H9 (cell line): ENCODE data around the gene CTSW. TPM values are rescaled to one million over a fixed set of nuclear protein-coding genes. Genes with fewer than 3 reads are reported as not detected.
A peak's percentile ranks its signal among the peaks of the same experiment; 100 is the strongest.

Source experiments
- DNase-seq: peaks from one replicate; pipeline ENCODE4 v3.0.0-alpha.2; 2017
- H2AFZ ChIP-seq: one replicate; pipeline ENCODE4 v1.6.1; 2013; ENCODE audit warnings: mild to moderate bottlenecking, low read length, control low read depth, moderate library complexity
- H2AK5ac ChIP-seq: 2 replicates; pipeline ENCODE4 v1.6.1; 2013; ENCODE audit warnings: low read length, control low read depth, mixed read lengths; ENCODE audit not compliant: insufficient read length
- H2BK120ac ChIP-seq: one replicate; pipeline ENCODE4 v1.6.1; 2013; ENCODE audit warnings: low read depth, mild to moderate bottlenecking, low read length, control low read depth, inconsistent platforms; ENCODE audit not compliant: poor library complexity, severe bottlenecking
- H2BK12ac ChIP-seq: 2 replicates; pipeline ENCODE4 v1.6.1; 2013; ENCODE audit warnings: low read length, control low read depth, mixed read lengths, low read depth; ENCODE audit not compliant: insufficient read length
- H2BK15ac ChIP-seq: 2 replicates; pipeline ENCODE4 v1.6.1; 2013; ENCODE audit warnings: low read depth, low read length, control low read depth
- H2BK20ac ChIP-seq: one replicate; pipeline ENCODE4 v1.6.1; 2013; ENCODE audit warnings: low read depth, mild to moderate bottlenecking, low read length, control low read depth, inconsistent platforms; ENCODE audit not compliant: poor library complexity, severe bottlenecking
- H2BK5ac ChIP-seq: 2 replicates; pipeline ENCODE4 v1.6.1; 2013; ENCODE audit warnings: low read length, control low read depth, mixed read lengths; ENCODE audit not compliant: insufficient read length
- H3K14ac ChIP-seq: 2 replicates; pipeline ENCODE4 v1.6.1; 2013; ENCODE audit warnings: low read length, control low read depth; ENCODE audit not compliant: insufficient read depth
- H3K18ac ChIP-seq: 2 replicates; pipeline ENCODE4 v1.6.1; 2013; ENCODE audit warnings: low read depth, mild to moderate bottlenecking, mixed read lengths, low read length, control low read depth; ENCODE audit not compliant: insufficient read length
- H3K23ac ChIP-seq: 2 replicates; pipeline ENCODE4 v1.6.1; 2013; ENCODE audit warnings: low read length, control low read depth, mixed read lengths, low read depth; ENCODE audit not compliant: insufficient read length
- H3K23me2 ChIP-seq: 2 replicates; pipeline ENCODE4 v1.6.1; 2013; ENCODE audit warnings: low read depth, mild to moderate bottlenecking, mixed read lengths, low read length, control low read depth; ENCODE audit not compliant: insufficient read length, poor library complexity, severe bottlenecking
- H3K27ac ChIP-seq: 2 replicates; pipeline ENCODE4 v1.5.1; 2013; ENCODE audit warnings: low read length, control low read depth, mixed read lengths, low read depth; ENCODE audit not compliant: insufficient read length
- H3K27me3 ChIP-seq: 2 replicates; pipeline ENCODE4 v1.6.1; 2013; ENCODE audit warnings: low read length, control low read depth, inconsistent platforms; ENCODE audit not compliant: insufficient read depth
- H3K4ac ChIP-seq: 2 replicates; pipeline ENCODE4 v1.6.1; 2013; ENCODE audit warnings: low read depth, mild to moderate bottlenecking, control low read depth, inconsistent platforms, low read length, moderate library complexity
- H3K4me1 ChIP-seq: 2 replicates; pipeline ENCODE4 v1.6.1; 2013; ENCODE audit warnings: low read length, control low read depth, inconsistent platforms; ENCODE audit not compliant: insufficient read depth
- H3K4me2 ChIP-seq: 2 replicates; pipeline ENCODE4 v1.6.1; 2013; ENCODE audit warnings: low read length, control low read depth, mixed read lengths; ENCODE audit not compliant: insufficient read length, insufficient read depth
- H3K56ac ChIP-seq: 2 replicates; pipeline ENCODE4 v1.6.1; 2013; ENCODE audit warnings: low read depth, mild to moderate bottlenecking, mixed read lengths, low read length, control low read depth; ENCODE audit not compliant: insufficient read length
- H3K79me1 ChIP-seq: 2 replicates; pipeline ENCODE4 v1.6.1; 2013; ENCODE audit warnings: low read depth, mild to moderate bottlenecking, moderate library complexity, low read length, control low read depth, inconsistent platforms; ENCODE audit not compliant: insufficient read depth, poor library complexity, severe bottlenecking
- H3K79me2 ChIP-seq: 2 replicates; pipeline ENCODE4 v1.6.1; 2013; ENCODE audit warnings: low read length, control low read depth, inconsistent platforms; ENCODE audit not compliant: insufficient read depth
- H3K9ac ChIP-seq: 2 replicates; pipeline ENCODE4 v1.6.1; 2013; ENCODE audit warnings: low read length, control low read depth, mixed read lengths; ENCODE audit not compliant: insufficient read length; ENCODE audit errors: extremely low read depth
- H3K9me3 ChIP-seq: one replicate; pipeline ENCODE4 v1.6.1; 2013; ENCODE audit warnings: low read depth, low read length, inconsistent platforms; ENCODE audit not compliant: control insufficient read depth
- H3T11ph ChIP-seq: one replicate; pipeline ENCODE4 v1.6.1; 2013; ENCODE audit warnings: mild to moderate bottlenecking, low read length, control low read depth, inconsistent platforms
- H4K20me1 ChIP-seq: one replicate; pipeline ENCODE4 v1.6.1; 2013; ENCODE audit not compliant: control insufficient read depth, insufficient read length, insufficient read depth
- H4K5ac ChIP-seq: 2 replicates; pipeline ENCODE4 v1.6.1; 2013; ENCODE audit warnings: low read depth, mild to moderate bottlenecking, mixed read lengths, low read length, control low read depth; ENCODE audit not compliant: insufficient read length
- H4K8ac ChIP-seq: replicated peaks from 2 replicates; pipeline ENCODE4 v1.6.1; 2013; ENCODE audit warnings: low read length, control low read depth, mixed read lengths, low read depth; ENCODE audit not compliant: insufficient read length
- H4K91ac ChIP-seq: 2 replicates; pipeline ENCODE4 v1.6.1; 2013; ENCODE audit warnings: low read depth, mild to moderate bottlenecking, moderate library complexity, mixed read lengths, low read length, control low read depth; ENCODE audit not compliant: insufficient read length
- H3K27ac Mint-ChIP-seq, 3 experiments: 2 replicates in 2 of 3; 3 replicates in 1 of 3; pipeline ENCODE4 v1.8.0; 2020 to 2021; ENCODE audit warnings: mixed read lengths in 3 of 3, mild to moderate bottlenecking in 1 of 3, moderate library complexity in 1 of 3
- H3K27me3 Mint-ChIP-seq: 2 replicates; pipeline ENCODE4 v1.8.0; 2021; ENCODE audit warnings: low read depth, mild to moderate bottlenecking, moderate library complexity, mixed read lengths
- H3K36me3 Mint-ChIP-seq, 3 experiments: 2 replicates in 2 of 3; 3 replicates in 1 of 3; pipeline ENCODE4 v1.8.0; 2020 to 2021; ENCODE audit warnings: low read depth in 3 of 3, mixed read lengths in 3 of 3; ENCODE audit not compliant: insufficient read depth in 1 of 3
- H3K4me1 Mint-ChIP-seq, 2 experiments: 2 replicates each; pipeline ENCODE4 v1.8.0; 2020; ENCODE audit warnings: mixed read lengths in 2 of 2
- H3K4me3 Mint-ChIP-seq, 2 experiments: 2 replicates in 1 of 2; 3 replicates in 1 of 2; pipeline ENCODE4 v1.8.0; 2020 to 2021; ENCODE audit warnings: mild to moderate bottlenecking in 2 of 2, mixed read lengths in 2 of 2, moderate library complexity in 1 of 2
- H3K9me3 Mint-ChIP-seq, 2 experiments: 2 replicates in 1 of 2; 3 replicates in 1 of 2; pipeline ENCODE4 v1.8.0; 2020; ENCODE audit warnings: mild to moderate bottlenecking in 2 of 2, mixed read lengths in 2 of 2, moderate library complexity in 1 of 2
- WGBS: extraction: QIAGEN DNeasy Blood & Tissue Kit; methylation state at CpG from one replicate; pipeline ENCODE4 v1.1.7; 2013; ENCODE audit warnings: missing lambda C conversion rate, low lambda C conversion rate, mixed read lengths; ENCODE audit not compliant: insufficient read length; ENCODE audit errors: extremely low coverage; 5-methylcytosine and 5-hydroxymethylcytosine counted together
- total RNA-seq: library from RNA; stranded (reverse); gene quantifications from 2 replicates; pipeline ENCODE4 v1.2.1, GENCODE V29; 2021
- TF ChIP-seq, protein P1 (sequence below): fragments of 200-600 bp; sonication (generic); conservative IDR thresholded peaks from 3 replicates; pipeline ENCODE4 v1.8.0; 2021; ENCODE audit warnings: antibody characterized with exemption, mild to moderate bottlenecking

CTSW gene
- total RNA-seq, 1 experiment from 2014 or later: not detected

DNA sequence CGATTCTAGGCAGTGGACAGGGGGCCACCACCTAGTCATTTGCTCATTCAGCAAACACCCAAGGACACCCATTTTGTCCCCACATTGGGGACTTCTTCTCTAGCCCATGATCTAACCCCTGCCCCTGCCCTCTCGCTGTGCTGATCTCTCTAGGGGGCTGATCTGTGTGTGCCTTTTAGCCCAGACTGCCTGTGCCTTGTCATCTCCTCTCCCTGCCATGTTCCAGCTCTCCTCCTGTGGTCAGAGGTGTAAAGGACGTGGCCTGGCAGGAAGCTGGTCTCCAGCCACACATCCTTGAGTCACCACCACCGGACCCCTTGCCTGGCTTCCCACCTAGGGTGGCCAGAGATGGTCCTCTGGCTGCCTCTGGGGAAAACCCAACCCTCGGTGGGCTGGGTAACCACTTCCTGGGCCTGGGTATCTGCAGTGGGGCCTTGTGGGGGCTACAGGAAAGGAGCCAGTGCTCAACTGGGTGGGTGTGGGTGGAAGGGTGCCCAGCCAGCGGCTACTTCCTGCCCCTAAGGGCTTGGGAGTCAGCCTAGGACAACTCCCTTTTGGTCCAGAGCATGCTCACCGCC is 1.3 kb downstream of the CTSW start:
- H2AK5ac ChIP-seq: no peak overlapping the region
- no peak overlapping the region for H3K14ac ChIP-seq
- H3K56ac ChIP-seq: no peak overlapping the region
- no peak overlapping the region for H3K9ac ChIP-seq
- no peak overlapping the region for H3K18ac ChIP-seq
- H3K27ac ChIP-seq: no peak overlapping the region
- H4K8ac ChIP-seq: no peak overlapping the region
- Mint-ChIP-seq H3K4me3 (no peak overlapping the region), H3K27ac (peak overlapping the region in 1 of 3 experiments; percentile 9; a peak in 2 of 7 replicates), H3K9me3 (no peaks in the 10 kb centered on the region; a peak in 1 of 5 replicates), H3K36me3 (peaks cover 24 to 42% (median 39%) of the 10 kb centered on the region in 3 experiments), H3K4me1 (peaks cover 2 to 6% of the 10 kb centered on the region in 2 experiments), H3K27me3 (peaks cover 17% of the 10 kb centered on the region)
- WGBS: no CpG with 5 or more reads among the region's 7 CpGs
- H2BK15ac ChIP-seq: no peak overlapping the region
- H3K79me2 ChIP-seq: no peaks in the 10 kb centered on the region
- H3K27me3 ChIP-seq: no peaks in the 10 kb centered on the region
- no peak overlapping the region for H4K91ac ChIP-seq
- no peaks in the 10 kb centered on the region for H3K79me1 ChIP-seq
- no peak overlapping the region for H4K5ac ChIP-seq
- no peak overlapping the region for H3K23ac ChIP-seq
- H2BK5ac ChIP-seq: no peak overlapping the region
- no peak overlapping the region for H2BK120ac ChIP-seq
- no peaks in the 10 kb centered on the region for H3K23me2 ChIP-seq
- H3K4me2 ChIP-seq: no peak overlapping the region
- no peak overlapping the region for H2BK20ac ChIP-seq
- H3K9me3 ChIP-seq: no peaks in the 10 kb centered on the region
- no peak overlapping the region for H2BK12ac ChIP-seq
- TF ChIP-seq, protein P1, sequence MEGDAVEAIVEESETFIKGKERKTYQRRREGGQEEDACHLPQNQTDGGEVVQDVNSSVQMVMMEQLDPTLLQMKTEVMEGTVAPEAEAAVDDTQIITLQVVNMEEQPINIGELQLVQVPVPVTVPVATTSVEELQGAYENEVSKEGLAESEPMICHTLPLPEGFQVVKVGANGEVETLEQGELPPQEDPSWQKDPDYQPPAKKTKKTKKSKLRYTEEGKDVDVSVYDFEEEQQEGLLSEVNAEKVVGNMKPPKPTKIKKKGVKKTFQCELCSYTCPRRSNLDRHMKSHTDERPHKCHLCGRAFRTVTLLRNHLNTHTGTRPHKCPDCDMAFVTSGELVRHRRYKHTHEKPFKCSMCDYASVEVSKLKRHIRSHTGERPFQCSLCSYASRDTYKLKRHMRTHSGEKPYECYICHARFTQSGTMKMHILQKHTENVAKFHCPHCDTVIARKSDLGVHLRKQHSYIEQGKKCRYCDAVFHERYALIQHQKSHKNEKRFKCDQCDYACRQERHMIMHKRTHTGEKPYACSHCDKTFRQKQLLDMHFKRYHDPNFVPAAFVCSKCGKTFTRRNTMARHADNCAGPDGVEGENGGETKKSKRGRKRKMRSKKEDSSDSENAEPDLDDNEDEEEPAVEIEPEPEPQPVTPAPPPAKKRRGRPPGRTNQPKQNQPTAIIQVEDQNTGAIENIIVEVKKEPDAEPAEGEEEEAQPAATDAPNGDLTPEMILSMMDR: no peak
- no peaks in the 10 kb centered on the region for H3K4me1 ChIP-seq
- no peak overlapping the region for H3T11ph ChIP-seq
- DNase-seq: no peak
- no peak overlapping the region for H3K4ac ChIP-seq
- H2AFZ ChIP-seq: no peak overlapping the region
- no peaks in the 10 kb centered on the region for H4K20me1 ChIP-seq
